GM19238 (cell line): Measurements from ENCODE around the gene DUSP18.
"Not testable (repeated sequence)": the region's sequence is repeated elsewhere in the genome, so short reads cannot be mapped to it uniquely, and the experiment has no call there.

Source experiments
- DNase-seq: peaks from one replicate; pipeline ENCODE4 v3.0.0; 2011; ENCODE audit warnings: low spot score; ENCODE audit not compliant: insufficient read length

Gene DUSP18

GRCh38 chr22:30640839-30641430 lies 26.7 kb downstream of the DUSP18 start:
- no peak for DNase-seq

- no peak for DNase-seq
Observed at GRCh38 chr22:30640361-30640760, 27.3 kb downstream of the DUSP18 start.

GRCh38 chr22:30637701-30638114 lies 30.0 kb downstream of the DUSP18 start:
- DNase-seq, result no peak

- DNase-seq, result no peak
Observed at GRCh38 chr22:30636226-30637077, 31.2 kb downstream of the DUSP18 start.

GRCh38 chr22:30635273-30636225 lies 32.1 kb downstream of the DUSP18 start, which contains the start of gene SLC35E4:
Gene SLC35E4, plus strand, starts transcription at chr22:30635781. Its CDS starts 670 bp downstream, at chr22:30636451.
- peak; percentile 90 for DNase-seq

GRCh38 chr22:30634471-30635233 lies 33.0 kb downstream of the DUSP18 start:
- peak; percentile 93 for DNase-seq

- DNase-seq, result not testable (repeated sequence)
Observed at GRCh38 chr22:30631469-30631868, 36.2 kb downstream of the DUSP18 start.

- DNase-seq, result no peak
Observed at GRCh38 chr22:30628491-30628890, 39.2 kb downstream of the DUSP18 start.

- no peak for DNase-seq
Observed at GRCh38 chr22:30627471-30627870, 40.2 kb downstream of the DUSP18 start.

GRCh38 chr22:30626413-30626812 lies 41.3 kb downstream of the DUSP18 start:
- no peak for DNase-seq

- not testable (repeated sequence) for DNase-seq
Observed at GRCh38 chr22:30619909-30620308, 47.8 kb downstream of the DUSP18 start.

- no peak for DNase-seq
Observed at GRCh38 chr22:30617819-30618218, 49.9 kb downstream of the DUSP18 start.

GRCh38 chr22:30615543-30615954 lies 52.1 kb downstream of the DUSP18 start:
- DNase-seq, result no peak

- DNase-seq, result no peak
Observed at GRCh38 chr22:30614879-30615278, 52.8 kb downstream of the DUSP18 start.

GRCh38 chr22:30614268-30614667 lies 53.4 kb downstream of the DUSP18 start:
- no peak for DNase-seq

- no peak for DNase-seq
Observed at GRCh38 chr22:30612789-30613188, 54.9 kb downstream of the DUSP18 start.
